ENCODE measurements around the gene B9D2. TPM values are rescaled to one million over a fixed set of nuclear protein-coding genes. Genes with fewer than 3 reads are reported as not detected.

Gene B9D2
- total RNA-seq, 1 experiment from 2014 or later = 4.4 TPM

DNA sequence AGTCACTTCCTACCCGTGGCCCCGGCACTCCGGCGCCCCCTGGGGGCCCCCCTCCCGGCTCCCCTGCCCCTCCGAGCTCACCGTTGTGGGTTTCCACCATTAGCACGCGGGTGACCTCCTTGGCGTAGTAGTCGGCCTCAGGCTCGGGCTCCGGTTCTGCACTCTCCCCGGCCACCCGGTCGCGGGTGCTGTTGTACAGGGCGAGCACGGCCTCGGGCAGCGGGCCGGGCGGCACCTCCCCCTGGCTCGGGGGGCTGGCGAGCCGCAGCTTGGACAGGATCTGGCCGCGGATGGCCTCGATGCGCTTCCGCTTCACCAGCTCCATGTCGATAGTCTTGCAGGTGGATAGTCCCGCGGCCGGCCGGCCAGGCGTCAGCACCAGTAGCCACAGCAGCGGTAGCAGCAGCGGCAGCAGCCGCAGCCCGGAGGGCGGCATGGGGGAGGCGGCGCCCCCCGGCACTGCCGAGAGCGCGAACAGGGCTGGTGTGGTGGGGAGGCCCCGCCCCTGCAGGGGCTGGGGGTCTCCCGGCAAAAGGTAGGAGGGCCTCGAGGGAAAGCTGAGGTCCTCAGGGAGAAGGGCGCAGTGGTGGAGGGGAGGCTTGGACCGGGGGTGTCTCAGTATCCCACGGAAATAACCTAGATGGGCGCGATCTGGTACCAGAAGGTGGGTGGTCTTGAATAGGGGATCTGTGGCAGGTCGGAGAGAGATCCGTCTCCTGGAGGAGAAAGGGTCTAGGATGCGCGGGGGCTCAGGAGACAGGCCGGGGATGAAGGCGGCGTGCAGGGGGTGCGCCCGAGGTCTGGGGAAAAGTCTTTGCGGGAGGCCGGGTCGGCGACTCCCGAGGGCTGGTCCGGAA lies 11.1 kb downstream of the B9D2 start:
- Histone ChIP-seq H3K9me3 (ENCODE audit: low read length) (no peaks in the 10 kb centered on the region), H3K27me3 (ENCODE audit: low read length) (no peaks in the 10 kb centered on the region), H3K79me2 (ENCODE audit: low read length) (peaks cover 40% of the 10 kb centered on the region), H4K20me1 (ENCODE audit: low read length) (no peaks in the 10 kb centered on the region), H3K36me3 (ENCODE audit: low read depth, low read length) (no peaks in the 10 kb centered on the region), H3K4me3 (ENCODE audit: low read length) (peak overlapping the region; percentile 86), H3K4me2 (ENCODE audit: low read length) (peak overlapping the region; percentile 94), H3F3A (ENCODE audit: low read length, unreplicated experiment) (no peaks in the 10 kb centered on the region), H3K9ac (ENCODE audit: low read length) (peak overlapping the region; percentile 74), H2AFZ (ENCODE audit: low read length) (peak overlapping the region; percentile 69), H3K27ac (ENCODE audit: low read length) (no peak overlapping the region), H3K4me1 (ENCODE audit: insufficient read depth, low read length) (0 out of 2 replicates have a peak, but pooled peaks cover 4% of the 10 kb centered on the region), H3K9me2 (replicated peaks; ENCODE audit: low read length) (no peaks in the 10 kb centered on the region)
- DNase-seq = peak; percentile 49
- TF ChIP-seq, protein P1, sequence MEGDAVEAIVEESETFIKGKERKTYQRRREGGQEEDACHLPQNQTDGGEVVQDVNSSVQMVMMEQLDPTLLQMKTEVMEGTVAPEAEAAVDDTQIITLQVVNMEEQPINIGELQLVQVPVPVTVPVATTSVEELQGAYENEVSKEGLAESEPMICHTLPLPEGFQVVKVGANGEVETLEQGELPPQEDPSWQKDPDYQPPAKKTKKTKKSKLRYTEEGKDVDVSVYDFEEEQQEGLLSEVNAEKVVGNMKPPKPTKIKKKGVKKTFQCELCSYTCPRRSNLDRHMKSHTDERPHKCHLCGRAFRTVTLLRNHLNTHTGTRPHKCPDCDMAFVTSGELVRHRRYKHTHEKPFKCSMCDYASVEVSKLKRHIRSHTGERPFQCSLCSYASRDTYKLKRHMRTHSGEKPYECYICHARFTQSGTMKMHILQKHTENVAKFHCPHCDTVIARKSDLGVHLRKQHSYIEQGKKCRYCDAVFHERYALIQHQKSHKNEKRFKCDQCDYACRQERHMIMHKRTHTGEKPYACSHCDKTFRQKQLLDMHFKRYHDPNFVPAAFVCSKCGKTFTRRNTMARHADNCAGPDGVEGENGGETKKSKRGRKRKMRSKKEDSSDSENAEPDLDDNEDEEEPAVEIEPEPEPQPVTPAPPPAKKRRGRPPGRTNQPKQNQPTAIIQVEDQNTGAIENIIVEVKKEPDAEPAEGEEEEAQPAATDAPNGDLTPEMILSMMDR (conservative IDR thresholded peaks at IDR 0.05; ENCODE audit: low read depth, low read length) = peak; percentile 59
- TF ChIP-seq EZH2phosphoT487 (IDR thresholded peaks at IDR 0.05; ENCODE audit: borderline replicate concordance, low read length) (no peak), EZH2 (IDR thresholded peaks at IDR 0.05; ENCODE audit: low read length, unreplicated experiment) (no peak)
- ChIA-PET POLR2A (ENCODE audit: unreplicated experiment) (no interaction called here), CTCF (interaction anchor here (1.0 to 1.5 kb wide), 4 partner anchors 11 to 56 kb away, joined by 3 to 6 read pairs (median 4); partner anchors contain the start of genes B9D2 and CCDC97)
- no TSS peak for BruUV-seq (replicated peaks)
- intact Hi-C loops (cut with micrococcal nuclease) = no loop called here
- ATAC-seq = peak; percentile 40

DNA sequence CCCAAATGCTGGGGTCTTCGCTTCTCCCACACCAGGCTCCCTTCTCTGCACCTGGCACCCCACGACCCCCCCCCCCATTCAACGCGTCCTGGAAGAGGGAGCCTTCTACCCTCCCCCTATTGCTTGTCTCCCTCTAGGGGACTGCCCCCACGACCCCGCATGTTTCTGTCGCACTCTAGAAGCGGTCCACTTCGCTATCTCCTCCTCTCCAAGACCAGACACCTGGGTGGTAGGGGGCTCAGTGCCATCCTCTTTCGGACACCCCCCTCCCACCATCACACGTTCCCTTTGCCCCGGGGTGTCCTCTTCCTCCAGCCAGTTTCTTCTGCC lies 11.7 kb downstream of the B9D2 start:
- intact Hi-C loops (cut with micrococcal nuclease) = no loop called here
- Histone ChIP-seq H3K27ac (ENCODE audit: low read length) (no peak overlapping the region), H3K4me2 (ENCODE audit: low read length) (peak overlapping the region; percentile 94), H3K36me3 (ENCODE audit: low read depth, low read length) (no peaks in the 10 kb centered on the region), H3K9me2 (replicated peaks; ENCODE audit: low read length) (no peaks in the 10 kb centered on the region), H3K79me2 (ENCODE audit: low read length) (peaks cover 40% of the 10 kb centered on the region), H3K4me1 (ENCODE audit: insufficient read depth, low read length) (0 out of 2 replicates have a peak, but pooled peaks cover 4% of the 10 kb centered on the region), H3F3A (ENCODE audit: low read length, unreplicated experiment) (no peaks in the 10 kb centered on the region), H3K9ac (ENCODE audit: low read length) (peak overlapping the region; percentile 74), H4K20me1 (ENCODE audit: low read length) (no peaks in the 10 kb centered on the region), H2AFZ (ENCODE audit: low read length) (peak overlapping the region; percentile 69), H3K27me3 (ENCODE audit: low read length) (no peaks in the 10 kb centered on the region), H3K9me3 (ENCODE audit: low read length) (no peaks in the 10 kb centered on the region), H3K4me3 (ENCODE audit: low read length) (peak overlapping the region; percentile 86)
- no TSS peak for BruUV-seq (replicated peaks)
- CTCF ChIA-PET = interaction anchor here (1.3 to 1.5 kb wide), 3 partner anchors 30 to 57 kb away, joined by 3 to 6 read pairs (median 5); partner anchors contain the start of gene CCDC97
- POLR2A ChIA-PET (ENCODE audit: unreplicated experiment) = no interaction called here
- TF ChIP-seq EZH2 (IDR thresholded peaks at IDR 0.05; ENCODE audit: low read length, unreplicated experiment) (no peak), EZH2phosphoT487 (IDR thresholded peaks at IDR 0.05; ENCODE audit: borderline replicate concordance, low read length) (no peak)
- TF ChIP-seq, protein P1 (conservative IDR thresholded peaks at IDR 0.05; ENCODE audit: low read depth, low read length) = no peak
- no peak for DNase-seq
- no peak for ATAC-seq

Data from PC-3 (cell line).